Fibroblast of upper back skin (primary cell): ENCODE results near the gene KDM6A.
"Not testable (repeated sequence)": the region's sequence is repeated elsewhere in the genome, so short reads cannot be mapped to it uniquely, and the experiment has no call there.

Source experiments
- DNase-seq: peaks from one replicate; pipeline ENCODE4 v3.0.0-alpha.2; 2013

Gene KDM6A

GRCh38 chrX:44931441-44931973 is 58.5 kb downstream of the KDM6A start:
- no peak for DNase-seq

DNA sequence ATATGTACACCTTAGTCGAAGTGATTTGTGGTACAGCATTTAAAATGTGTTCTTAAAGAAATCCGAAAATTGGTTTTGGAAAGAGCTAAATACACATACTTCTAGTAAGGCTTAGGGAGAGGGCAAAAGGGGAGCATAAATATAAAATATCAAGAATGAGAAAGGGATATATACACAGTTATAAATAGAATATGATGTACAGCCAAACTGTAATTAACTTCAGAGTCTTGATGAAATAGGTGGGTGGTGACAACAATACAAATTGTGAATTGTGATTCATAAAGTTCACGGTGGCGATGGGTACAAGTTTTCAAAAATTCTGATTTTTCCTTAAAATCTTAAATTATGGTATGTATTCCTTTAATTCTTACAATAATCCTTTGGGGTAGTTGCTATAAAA is 62.2 kb downstream of the KDM6A start:
- DNase-seq = no peak

DNA sequence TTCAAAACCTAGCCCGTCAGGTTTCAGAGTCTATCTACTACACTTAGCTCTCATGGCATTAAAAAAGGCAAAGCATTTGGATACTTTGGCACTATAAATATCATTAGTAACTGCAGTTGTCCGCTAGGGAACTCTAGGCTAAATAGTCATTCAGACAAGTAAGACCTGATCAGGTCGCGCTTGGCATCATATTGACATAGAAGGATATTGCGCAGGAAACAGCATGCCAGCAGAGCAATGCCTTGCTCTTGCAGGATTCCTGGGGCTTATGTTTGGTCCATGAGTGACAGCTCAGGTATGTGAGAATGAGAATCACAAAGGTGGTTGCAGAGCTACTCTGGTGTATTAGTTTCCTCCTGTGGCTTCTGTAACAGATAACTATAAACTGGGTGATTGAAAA is 62.7 kb downstream of the KDM6A start:
- DNase-seq = no peak

DNA sequence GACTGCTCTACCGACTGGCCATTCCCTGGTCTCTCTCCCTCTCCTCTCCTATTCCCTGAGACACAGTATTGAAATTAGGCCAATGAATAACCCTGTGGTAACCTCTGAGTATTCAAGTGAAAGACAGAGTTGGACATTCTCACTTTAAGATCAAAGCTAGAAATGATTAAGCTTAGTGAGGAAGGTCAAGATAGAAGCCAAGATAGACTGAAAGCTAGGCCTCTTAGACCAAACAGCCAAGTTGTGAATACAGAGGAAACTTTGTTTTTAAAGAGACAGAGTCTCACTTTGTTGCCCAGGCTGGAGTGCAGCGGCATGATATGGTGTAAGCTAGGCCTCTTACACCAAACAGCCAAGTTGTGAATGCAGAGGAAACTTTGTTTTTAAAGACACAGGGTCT is 64.6 kb downstream of the KDM6A start:
- DNase-seq = no peak

DNA sequence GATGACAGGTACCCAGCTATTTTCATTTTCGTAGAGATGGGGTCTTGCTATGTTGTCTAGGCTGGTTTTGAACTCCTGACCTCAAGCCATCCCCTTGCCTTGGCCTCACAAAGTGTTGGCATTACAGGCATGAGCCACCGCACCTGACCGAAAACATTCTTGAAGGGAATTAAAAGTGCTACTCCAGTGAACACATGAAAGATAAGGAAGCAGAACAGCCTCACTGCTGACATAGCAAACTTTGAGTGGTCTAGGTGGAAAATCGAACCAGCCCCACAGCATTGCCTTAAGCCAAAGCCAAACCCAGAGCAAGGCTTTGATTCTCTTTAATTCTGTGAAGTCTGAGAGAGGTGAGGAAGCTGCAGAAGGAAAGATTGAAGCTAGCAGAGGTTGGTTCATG is 65.1 kb downstream of the KDM6A start:
- DNase-seq = no peak

DNA sequence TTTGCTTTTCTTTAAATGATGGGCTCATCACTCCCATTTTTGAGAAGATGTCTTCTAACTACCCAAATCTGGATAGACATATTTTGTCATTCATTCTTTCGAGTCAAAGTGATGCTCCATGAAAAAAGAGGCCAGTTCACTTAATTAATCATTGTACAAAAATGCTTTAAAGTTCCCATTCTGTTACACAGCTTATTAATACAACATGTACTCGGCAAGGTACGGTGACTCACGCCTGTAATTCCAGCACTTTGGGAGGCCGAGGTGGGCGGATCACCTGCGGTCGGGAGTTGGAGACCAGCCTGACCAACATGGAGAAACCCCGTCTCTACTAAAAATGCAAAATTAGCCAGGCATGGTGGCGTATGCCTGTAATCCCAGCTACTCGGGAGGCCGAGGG is 67.6 kb downstream of the KDM6A start:
- DNase-seq = not testable (repeated sequence)

DNA sequence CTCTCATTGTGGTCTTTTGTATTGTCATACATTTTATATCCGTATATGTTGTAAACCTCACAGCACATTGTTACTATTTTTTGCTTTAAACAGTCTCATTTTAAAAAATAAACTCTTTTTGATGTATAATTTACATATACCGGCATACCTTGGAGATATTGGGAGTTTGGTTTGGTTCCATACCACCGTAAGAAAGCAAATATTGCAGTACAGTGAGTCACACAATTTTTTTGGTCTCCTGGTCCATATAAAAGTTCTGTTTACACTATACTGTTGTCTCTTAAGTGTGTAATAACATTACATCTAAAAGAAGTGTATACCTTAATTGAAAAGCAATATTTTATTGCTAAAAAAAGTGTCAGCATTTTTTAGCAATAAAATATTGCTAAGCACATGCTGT is 70.0 kb downstream of the KDM6A start:
- no peak for DNase-seq

DNA sequence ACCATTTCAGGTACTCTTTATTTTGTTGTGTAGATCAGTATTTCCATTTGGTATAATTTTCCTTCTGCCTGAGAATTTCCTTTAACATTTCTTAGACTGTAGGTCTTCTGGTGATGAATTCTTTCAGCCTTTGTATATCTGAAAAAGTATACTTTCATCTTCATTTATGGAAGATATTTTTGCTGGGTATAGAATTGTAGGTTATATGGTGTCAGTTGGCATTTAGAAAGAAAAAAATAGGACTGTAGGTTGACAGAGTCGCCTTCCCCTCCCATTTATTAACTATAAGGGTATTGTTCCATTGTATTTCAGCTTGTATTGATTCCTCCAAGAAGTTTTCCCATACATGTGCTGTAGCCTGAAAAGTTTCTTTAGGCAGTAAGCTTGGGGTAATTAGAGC is 71.9 kb downstream of the KDM6A start:
- no peak for DNase-seq

DNA sequence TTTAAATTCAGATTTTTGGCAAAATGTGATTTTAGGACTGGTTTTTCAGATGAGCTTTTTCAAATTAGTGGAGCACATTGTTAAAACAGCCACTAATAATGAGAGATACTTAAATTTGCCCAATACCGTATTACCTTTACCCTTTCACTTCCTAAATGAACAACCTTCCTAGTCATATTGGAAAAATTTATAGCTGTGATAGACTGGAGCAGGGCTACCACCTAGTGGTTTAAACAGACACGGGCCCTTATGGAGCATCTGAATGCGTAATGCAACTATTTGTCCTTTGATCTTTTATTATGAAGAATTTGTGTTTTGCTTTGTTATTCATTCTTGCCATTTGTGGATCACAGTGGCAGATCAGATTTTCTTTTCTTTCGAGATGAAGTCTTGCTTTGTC is 72.7 kb downstream of the KDM6A start:
- no peak for DNase-seq

- DNase-seq = no peak
Observed at GRCh38 chrX:44946771-44947170, 73.8 kb downstream of the KDM6A start.

DNA sequence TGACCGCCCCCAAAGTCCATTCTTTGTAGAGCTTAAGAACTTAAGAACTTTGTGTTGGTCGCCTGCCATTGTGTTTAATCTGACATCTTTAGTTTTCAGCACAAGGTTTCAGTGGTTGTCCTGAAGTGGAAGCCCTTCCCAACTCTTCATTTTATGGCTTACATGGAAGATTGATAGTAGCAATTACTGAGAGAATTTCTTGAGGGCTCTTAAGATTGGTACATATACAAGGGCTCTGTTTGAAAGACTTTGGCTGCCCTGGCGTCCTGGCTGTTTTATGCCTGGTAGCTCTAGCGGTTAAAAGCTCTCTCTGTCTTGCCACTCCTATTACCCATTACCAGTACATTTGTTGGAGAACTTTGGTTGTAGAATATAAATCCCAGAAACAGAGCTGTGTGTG is 75.0 kb downstream of the KDM6A start:
- DNase-seq = no peak

- DNase-seq = no peak
Observed at GRCh38 chrX:44948406-44948805, 75.4 kb downstream of the KDM6A start.

GRCh38 chrX:44949125-44949524 is 76.1 kb downstream of the KDM6A start:
- DNase-seq = no peak

DNA sequence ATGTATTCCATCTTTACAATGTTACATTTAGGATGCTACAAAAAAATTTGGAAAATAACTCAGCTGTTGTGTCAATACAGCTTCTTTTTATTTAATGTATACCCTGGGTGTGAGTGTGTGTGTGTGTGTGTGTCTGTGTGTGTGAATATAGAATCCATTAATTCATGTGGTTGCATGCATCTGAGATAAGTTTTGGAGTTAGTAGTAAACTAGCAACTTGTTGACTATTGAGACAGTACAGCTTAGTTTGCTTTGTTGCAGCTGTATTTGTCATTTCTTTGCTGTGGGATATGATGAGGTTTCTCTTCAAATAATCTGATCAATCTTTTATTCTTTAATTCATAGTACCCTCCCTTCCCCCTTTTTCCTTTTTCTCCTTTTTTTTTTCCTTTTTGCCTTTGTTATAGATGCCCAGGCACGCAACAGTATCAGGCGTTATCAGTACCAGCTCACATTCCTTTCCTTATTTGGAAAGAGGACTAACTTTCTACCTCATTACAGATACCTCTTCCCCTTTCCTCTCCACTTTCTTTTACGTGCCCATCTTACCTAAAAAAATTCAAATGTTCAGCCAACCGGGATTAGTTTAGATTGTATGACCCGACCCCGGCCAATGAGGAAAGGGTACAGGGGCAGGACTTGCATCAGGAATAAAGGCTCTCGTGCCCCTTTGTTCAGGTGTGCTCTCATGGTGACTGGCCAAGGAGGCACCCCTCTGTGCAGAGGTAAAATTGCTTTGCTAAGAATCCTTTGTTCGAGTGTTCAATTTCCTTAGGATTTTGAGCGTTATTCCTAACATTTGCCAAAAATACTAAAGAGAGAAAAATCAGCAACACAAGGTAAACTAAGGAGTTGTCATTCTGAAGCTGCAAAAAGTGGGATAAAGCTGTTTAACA is 77.7 kb downstream of the KDM6A start:
- DNase-seq = not testable (repeated sequence)

DNA sequence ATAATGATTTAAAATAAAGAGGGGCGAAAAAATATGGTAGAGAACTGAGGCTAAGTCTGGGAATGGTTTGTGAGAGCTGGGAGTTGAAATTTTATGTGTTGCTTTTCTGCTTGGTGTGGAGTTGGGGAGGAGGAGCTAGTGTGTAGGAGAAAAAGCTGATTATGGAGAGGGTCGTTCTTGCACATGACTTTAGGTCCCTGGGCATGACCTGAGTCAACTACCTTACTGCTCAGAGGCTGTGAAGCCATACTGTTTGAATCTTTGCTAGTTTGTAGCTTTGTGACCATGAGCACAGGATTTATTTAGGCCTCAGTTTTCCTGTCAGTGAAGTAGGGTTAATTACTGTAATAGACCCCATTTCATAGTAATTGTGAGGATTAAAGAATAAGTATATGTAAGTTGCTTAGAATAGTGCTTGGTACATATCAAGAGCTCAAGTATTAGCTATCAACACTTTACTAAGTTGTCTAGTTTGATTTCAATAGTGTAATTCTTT is 78.6 kb downstream of the KDM6A start:
- DNase-seq = no peak

- no peak for DNase-seq
Observed at GRCh38 chrX:44952329-44953027, 79.5 kb downstream of the KDM6A start.

DNA sequence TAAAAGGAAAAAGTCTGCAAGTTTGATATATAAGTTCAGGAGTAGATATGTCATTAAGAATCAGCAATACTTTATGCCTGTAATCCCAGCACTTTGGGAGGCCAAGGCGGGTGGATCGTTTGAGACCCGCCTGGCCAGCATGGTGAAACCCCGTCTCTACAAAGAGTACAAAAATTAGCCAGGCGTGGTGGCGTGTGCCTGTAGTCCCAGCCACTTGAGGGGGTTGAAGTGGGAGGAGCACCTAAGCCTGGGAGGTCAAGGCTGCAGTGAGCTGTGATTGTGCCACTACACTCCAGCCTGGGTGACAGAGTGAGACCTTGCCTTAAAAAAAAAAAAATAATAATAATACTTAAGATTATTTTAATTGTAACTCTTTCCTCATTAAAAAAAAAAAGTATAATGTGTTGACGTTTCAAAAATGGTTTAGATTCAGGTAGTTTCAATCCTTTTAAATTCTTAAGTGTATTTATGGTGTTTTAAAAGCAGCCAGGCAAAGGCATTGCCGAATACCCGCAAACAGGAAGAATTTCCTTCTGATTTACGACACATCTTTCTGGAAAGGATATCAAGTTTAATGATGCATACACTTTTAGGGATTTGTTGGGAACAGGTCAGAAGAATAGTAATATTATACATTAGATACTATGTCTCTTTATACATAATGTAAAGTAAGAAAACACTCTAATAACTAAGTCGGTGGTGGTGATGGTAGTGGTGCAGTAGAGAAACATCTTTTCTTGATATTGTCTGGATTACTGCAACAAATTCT is 80.9 kb downstream of the KDM6A start:
- no peak for DNase-seq

GRCh38 chrX:44954562-44954961 is 81.6 kb downstream of the KDM6A start:
- DNase-seq = no peak

GRCh38 chrX:44957848-44958247 is 84.9 kb downstream of the KDM6A start:
- DNase-seq = no peak

- DNase-seq = no peak
Observed at GRCh38 chrX:44958480-44958879, 85.5 kb downstream of the KDM6A start.

GRCh38 chrX:44961817-44962607 is 89.0 kb downstream of the KDM6A start:
- no peak for DNase-seq

DNA sequence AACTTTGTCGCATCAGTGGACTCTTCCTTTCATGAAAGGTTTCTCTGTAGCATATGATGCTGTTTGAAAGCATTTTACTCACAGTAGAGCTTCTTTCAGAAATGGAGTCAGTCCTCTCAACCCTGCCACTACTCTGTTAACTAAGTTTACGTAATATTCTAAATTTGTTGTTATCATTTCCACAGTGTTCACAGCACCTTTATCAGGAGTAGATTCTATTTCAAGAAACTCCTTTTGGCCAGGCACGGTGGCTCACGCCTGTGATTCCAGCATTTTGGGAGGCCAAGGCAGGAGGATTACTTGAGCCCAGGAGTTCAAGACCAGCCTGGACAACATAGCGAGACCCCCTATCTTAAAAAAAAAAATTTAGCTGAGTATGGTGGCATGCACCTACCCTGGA is 90.0 kb downstream of the KDM6A start:
- no peak for DNase-seq
